GM12873 (cell line): ENCODE measurements around the gene MEGF11.

Experiments
- CTCF ChIP-seq: IDR thresholded peaks from 2 replicates; pipeline ENCODE4 v1.5.1; 2012; ENCODE audit warnings: low read depth, mild to moderate bottlenecking, moderate library complexity, low read length, control low read depth; ENCODE audit not compliant: insufficient read depth; ENCODE audit errors: missing control alignments

Gene MEGF11

DNA sequence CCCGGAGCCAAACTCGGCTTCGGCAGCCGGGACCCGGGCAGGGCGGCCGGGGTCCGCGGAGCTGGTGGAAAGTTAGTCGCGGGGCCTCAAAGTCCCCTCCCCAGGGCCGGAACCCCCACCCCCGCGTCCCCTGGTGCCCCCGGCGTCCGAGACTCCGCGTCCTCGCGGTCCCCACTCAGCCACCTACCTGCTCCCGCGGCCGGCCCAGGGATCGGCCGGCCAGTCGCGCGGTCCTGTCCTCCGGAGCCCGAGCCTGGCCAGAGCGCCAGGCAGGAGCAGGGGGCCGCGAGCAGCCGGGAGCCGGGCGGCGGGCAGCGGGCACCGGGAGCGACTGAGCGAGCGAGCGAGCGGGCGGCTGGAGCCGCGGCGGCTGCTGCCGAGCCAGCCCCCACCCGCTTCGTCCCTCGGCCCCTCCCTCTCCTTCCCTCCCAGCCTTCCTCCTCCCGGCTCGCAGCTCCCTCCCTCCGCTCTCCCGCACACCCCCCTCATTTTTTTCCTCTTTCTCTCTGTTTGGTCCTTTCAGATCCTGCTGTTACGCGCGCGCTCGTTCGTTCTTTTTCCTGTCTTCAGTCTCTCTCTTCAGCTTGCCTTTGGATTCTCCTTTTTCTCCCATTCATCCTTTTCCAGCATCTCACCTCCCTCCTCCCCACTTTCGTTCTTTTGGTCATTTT lies at the start of gene MEGF11:
TSS of gene MEGF11 (minus strand) at position 333 of the 671 bp plus-strand sequence. CDS start 125,347 bp downstream, outside the sequence.
- no peak for TF ChIP-seq CTCF

GRCh38 chr15:66302489-66303278 lies 49.1 kb upstream of the MEGF11 start:
- TF ChIP-seq CTCF, result no peak

DNA sequence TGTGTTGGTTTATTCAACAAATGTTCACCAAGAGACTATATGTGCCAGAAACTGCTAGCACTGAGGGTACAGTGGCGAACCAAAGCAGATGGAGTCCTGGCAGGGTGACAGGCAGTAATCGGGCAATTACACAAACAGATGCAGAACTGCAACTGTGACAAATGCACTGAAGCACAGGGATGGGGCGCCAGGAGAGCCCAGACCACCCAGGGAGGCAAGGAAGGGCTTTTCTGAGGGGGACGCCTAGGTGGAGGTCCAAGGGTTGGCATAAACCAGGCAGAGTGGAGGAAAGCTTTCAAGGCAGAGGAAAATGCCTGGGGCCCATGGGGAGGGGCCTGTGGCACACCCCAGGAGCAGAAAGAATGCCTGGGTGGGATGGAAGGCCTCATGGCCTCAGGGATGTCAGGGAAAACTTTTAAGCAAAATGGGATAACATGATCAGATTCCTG lies 45.3 kb upstream of the MEGF11 start:
- no peak for TF ChIP-seq CTCF

DNA sequence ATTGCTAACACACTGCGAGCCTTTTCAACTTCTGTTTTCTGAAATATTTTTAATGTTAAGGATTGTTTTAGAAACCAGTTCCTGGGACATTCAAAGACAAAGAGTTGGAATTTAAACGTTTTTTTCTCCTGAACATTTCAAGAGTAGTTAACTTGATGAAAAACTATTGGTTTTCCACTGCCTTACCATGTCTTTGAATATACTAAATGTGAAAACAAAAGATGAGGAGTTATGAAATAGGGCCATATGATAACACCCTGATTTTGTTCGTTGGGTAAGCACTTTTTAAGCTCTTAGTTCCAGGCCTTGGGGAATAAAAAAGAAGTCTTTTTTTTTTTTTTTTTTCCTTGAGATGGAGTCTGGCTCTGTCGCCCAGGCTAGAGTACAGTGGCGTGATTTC lies 42.6 kb upstream of the MEGF11 start:
- TF ChIP-seq CTCF, result no peak

GRCh38 chr15:66294932-66295235 lies 41.3 kb upstream of the MEGF11 start:
- TF ChIP-seq CTCF, result no peak

DNA sequence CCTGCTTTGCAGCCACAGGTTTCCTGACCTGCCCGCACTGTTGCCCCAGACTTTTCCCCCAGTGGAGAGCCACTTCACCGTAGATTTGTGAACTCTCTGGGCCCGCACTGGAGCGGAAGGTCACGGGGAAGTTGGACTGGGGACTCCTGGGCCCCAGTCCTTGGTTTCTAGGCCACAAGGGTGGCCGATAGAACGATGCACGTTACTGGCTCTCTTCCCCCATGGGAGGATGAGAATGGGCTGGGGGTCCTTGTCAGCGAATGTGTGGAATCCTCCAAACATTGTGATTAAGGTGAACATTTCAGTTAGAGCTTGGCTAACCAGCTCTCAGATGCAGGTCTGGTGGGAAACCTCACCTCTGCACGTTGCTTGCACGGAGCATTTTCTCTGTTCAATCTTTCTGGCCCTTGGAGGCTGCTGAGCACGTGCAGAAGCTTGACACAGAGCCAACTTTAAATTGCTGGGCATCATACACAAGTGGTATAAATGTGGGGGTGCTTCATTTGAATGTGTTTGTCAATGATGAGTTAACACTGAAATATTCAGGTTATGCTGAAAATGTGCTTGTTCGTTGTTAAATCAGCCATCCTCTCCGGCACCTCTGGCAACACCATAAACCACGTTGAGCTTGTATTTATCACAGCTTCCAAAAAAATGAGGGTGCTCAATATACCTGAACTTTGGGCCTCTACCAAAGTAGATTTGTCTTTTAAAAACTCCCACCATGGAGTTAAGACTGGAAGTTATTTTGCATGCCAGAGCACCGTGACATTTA lies 40.8 kb upstream of the MEGF11 start:
- peak; percentile 2 for TF ChIP-seq CTCF

DNA sequence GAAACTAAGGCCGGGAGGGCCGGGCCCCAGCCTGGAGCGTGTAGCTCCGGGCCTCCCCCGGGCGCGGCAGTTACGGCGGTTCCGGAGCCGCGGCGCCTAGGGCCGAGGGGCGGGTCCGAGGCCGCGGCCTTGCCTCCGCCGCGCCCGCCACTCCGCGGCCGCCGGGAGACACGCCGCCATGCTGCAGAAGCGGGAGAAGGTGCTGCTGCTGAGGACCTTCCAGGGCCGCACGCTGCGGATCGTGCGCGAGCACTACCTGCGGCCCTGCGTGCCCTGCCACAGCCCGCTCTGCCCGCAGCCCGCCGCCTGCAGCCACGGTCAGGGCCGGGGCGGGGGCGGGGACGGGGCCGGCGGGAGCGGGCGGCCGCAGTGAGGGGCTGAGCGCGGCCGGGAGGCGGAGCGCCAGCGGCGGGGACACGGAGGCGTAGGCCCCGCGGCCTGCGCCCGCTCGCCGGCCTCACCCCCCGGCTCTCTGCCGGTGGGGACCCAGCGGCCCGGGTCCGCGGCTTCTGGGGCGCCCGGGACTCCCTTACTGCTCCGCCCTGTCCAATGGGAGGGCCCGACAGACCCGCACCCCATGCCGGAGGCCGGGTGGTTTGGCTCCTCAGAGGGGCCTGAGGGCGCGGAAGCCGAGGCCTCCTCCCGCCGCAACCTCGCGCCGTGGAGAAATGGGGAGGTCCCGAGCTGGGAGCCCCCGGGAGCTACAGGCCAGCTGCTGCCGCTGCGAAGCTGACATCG lies 40.0 kb upstream of the MEGF11 start, which contains the start of gene DIS3L:
TSS of gene DIS3L (plus strand) at position 150 of the 738 bp plus-strand sequence. CDS start at position 179, 29 bp downstream.
- TF ChIP-seq CTCF, result no peak
